Ectodermal cell (in vitro differentiated cells): Measurements from ENCODE around the gene ZC3H11A.

Experiments
- H3K27ac ChIP-seq: 2 replicates; pipeline ENCODE4 v1.7.0; 2013; ENCODE audit warnings: mild to moderate bottlenecking, low read depth, low read length; ENCODE audit not compliant: insufficient read depth, poor library complexity, severe bottlenecking
- H3K27me3 ChIP-seq: 2 replicates; pipeline ENCODE4 v1.7.0; 2013; ENCODE audit warnings: mild to moderate bottlenecking, low read length; ENCODE audit not compliant: insufficient read depth, control insufficient read depth, poor library complexity, severe bottlenecking
- H3K36me3 ChIP-seq: one replicate; pipeline ENCODE4 v1.7.0; 2013; ENCODE audit warnings: low read length; ENCODE audit not compliant: control insufficient read depth, insufficient read depth
- H3K4me1 ChIP-seq: one replicate; pipeline ENCODE4 v1.7.0; 2013; ENCODE audit warnings: low read length; ENCODE audit not compliant: control insufficient read depth, insufficient read depth
- H3K4me3 ChIP-seq: 2 replicates; pipeline ENCODE4 v1.7.0; 2013; ENCODE audit warnings: low read depth, low read length, control low read depth; ENCODE audit not compliant: insufficient read depth
- H3K9me3 ChIP-seq: 2 replicates; pipeline ENCODE4 v1.7.0; 2013; ENCODE audit warnings: mild to moderate bottlenecking, low read length, moderate library complexity; ENCODE audit not compliant: control insufficient read depth
- WGBS, 2 experiments: methylation state at CpG; one replicate each; pipeline ENCODE4 v1.1.7; 2013; ENCODE audit warnings: missing lambda C conversion rate in 2 of 2; 5-methylcytosine and 5-hydroxymethylcytosine counted together

Gene ZC3H11A

GRCh38 chr1:203799157-203799556 lies 3.7 kb downstream of the ZC3H11A start:
- H3K9me3 ChIP-seq = no peaks in the 10 kb centered on the region
- no peak overlapping the region for H3K27ac ChIP-seq
- WGBS, 2 experiments = 95 to 96% methylated on average over 4 of the region's 4 CpGs
- no peaks in the 10 kb centered on the region for H3K27me3 ChIP-seq
- H3K36me3 ChIP-seq = peaks cover 33% of the 10 kb centered on the region
- no peaks in the 10 kb centered on the region for H3K4me1 ChIP-seq
- no peak overlapping the region for H3K4me3 ChIP-seq

- no peak overlapping the region for H3K4me3 ChIP-seq
These were observed 4.5 kb downstream of the ZC3H11A start for GRCh38 chr1:203799971-203800370.

GRCh38 chr1:203805689-203806088 lies 10.3 kb downstream of the ZC3H11A start:
- Histone ChIP-seq H3K27me3 (no peaks in the 10 kb centered on the region), H3K4me3 (no peak overlapping the region), H3K4me1 (no peaks in the 10 kb centered on the region), H3K36me3 (peaks cover 25% of the 10 kb centered on the region), H3K9me3 (no peaks in the 10 kb centered on the region), H3K27ac (no peak overlapping the region)
- WGBS, 2 experiments = 92 to 96% methylated on average over 7 of the region's 7 CpGs

More at GRCh38 chr1:203799971-203800370, 4.5 kb downstream of the ZC3H11A start:
- Histone ChIP-seq H3K9me3 (no peaks in the 10 kb centered on the region), H3K27me3 (no peaks in the 10 kb centered on the region), H3K4me1 (no peaks in the 10 kb centered on the region), H3K27ac (no peak overlapping the region), H3K36me3 (peaks cover 33% of the 10 kb centered on the region)
- 79 to 90% methylated on average over 1 of the region's 1 CpG for whole genome bisulfite sequencing, 2 experiments

GRCh38 chr1:203807196-203807595 lies 11.8 kb downstream of the ZC3H11A start:
- H3K9me3 ChIP-seq = no peaks in the 10 kb centered on the region
- no peaks in the 10 kb centered on the region for H3K4me1 ChIP-seq
- no peak overlapping the region for H3K4me3 ChIP-seq
- H3K36me3 ChIP-seq = peaks cover 25% of the 10 kb centered on the region
- H3K27me3 ChIP-seq = no peaks in the 10 kb centered on the region
- H3K27ac ChIP-seq = no peak overlapping the region
- 95% methylated on average over 2 of the region's 2 CpGs for WGBS, 2 experiments

DNA sequence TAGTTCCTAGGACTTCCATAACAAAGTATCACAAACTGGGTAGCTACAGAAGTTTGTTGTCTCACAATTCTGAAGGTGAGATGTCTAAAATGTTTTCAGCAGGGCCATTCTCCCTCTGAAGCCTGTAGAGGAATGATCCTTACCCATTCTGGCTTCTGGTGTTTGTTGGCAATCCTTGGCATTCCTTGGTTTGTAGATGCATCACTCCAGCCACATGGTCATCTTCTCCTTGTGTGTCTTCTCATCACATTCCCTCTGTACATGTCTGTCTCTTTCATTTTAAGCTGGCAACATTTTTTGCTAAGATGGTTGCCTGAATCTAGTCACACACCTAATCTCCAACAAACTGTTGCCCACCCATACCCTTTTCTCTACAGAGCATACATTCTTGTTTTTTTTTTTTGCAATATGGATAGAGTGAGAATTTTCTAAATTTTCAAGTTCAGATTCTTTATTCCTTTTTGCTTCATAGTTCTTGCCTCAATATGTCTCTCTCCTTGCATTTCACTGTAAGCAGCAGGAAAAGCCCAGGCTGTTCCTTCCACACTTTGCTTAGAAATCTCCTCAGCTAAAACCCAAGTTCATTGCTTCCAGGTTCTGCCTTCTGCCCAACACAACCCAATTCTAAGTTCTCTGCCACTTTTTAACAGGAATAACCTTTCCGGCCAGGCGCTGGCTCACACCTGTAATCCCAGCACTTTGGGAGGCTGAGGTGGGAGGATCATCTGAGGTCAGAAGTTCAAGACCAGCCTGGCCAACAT lies 18.3 kb downstream of the ZC3H11A start:
- Histone ChIP-seq H3K36me3 (peaks cover 21% of the 10 kb centered on the region), H3K4me1 (no peaks in the 10 kb centered on the region), H3K4me3 (no peak overlapping the region), H3K27ac (no peak overlapping the region), H3K27me3 (no peaks in the 10 kb centered on the region), H3K9me3 (no peaks in the 10 kb centered on the region)
- 90 to 100% methylated on average over 2 of the region's 2 CpGs for WGBS, 2 experiments

GRCh38 chr1:203818399-203818798 lies 23.0 kb downstream of the ZC3H11A start:
- Histone ChIP-seq H3K27me3 (no peaks in the 10 kb centered on the region), H3K4me1 (no peaks in the 10 kb centered on the region), H3K9me3 (no peaks in the 10 kb centered on the region), H3K4me3 (no peak overlapping the region), H3K36me3 (peaks cover 32% of the 10 kb centered on the region), H3K27ac (no peak overlapping the region)
- WGBS, 2 experiments = 87 to 99% methylated on average over 5 to 6 of the region's 6 CpGs

DNA sequence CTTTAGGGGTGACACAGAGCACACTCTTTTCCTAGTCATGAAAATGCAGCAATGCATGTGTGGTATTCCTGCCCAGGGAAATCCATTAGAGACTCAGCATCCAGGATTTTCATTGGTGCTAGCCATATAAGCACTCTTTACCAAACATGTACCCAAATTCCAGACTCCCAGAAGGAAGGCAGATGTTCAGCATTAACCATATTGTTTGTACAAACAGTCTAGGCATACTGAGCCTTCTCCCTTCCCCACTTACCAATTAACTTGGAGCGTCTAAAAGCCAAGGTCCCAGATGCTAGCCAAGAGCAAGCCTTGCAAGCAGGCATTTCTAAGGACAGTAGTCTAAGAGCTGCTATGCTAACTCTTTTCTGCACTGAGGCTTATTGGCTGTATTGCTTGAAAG lies 27.9 kb downstream of the ZC3H11A start:
- no peaks in the 10 kb centered on the region for H3K27me3 ChIP-seq
- peaks cover 49% of the 10 kb centered on the region for H3K36me3 ChIP-seq
- H3K27ac ChIP-seq = no peak overlapping the region
- H3K4me3 ChIP-seq = no peak overlapping the region
- 96 to 97% methylated on average over 1 of the region's 1 CpG for WGBS, 2 experiments
- H3K9me3 ChIP-seq = no peaks in the 10 kb centered on the region
- no peaks in the 10 kb centered on the region for H3K4me1 ChIP-seq

GRCh38 chr1:203826175-203826574 lies 30.8 kb downstream of the ZC3H11A start:
- Histone ChIP-seq H3K27me3 (no peaks in the 10 kb centered on the region), H3K4me1 (no peaks in the 10 kb centered on the region), H3K9me3 (no peaks in the 10 kb centered on the region), H3K36me3 (peaks cover 48% of the 10 kb centered on the region), H3K4me3 (no peak overlapping the region), H3K27ac (no peak overlapping the region)
- WGBS, 2 experiments = 90% methylated on average over 1 to 2 of the region's 2 CpGs

DNA sequence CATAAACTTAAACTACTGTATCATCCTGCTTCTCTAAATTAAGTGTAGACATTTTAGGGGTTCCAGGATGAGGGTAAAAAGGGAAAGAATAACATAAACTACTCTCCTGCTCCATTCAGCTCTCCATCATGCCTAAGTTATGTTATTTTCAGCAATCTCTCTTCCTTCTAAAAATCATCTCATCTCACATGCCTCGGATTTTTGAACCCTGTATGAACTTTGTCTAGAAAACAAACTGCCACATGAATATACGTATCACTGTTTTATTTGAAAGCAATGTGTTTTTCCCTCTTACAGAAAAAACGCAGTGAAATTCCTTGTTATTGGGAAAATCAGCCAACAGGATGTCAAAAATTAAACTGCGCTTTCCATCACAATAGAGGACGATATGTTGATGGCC lies 32.6 kb downstream of the ZC3H11A start:
- H3K36me3 ChIP-seq = peaks cover 52% of the 10 kb centered on the region
- H3K4me3 ChIP-seq = no peak overlapping the region
- H3K9me3 ChIP-seq = no peaks in the 10 kb centered on the region
- no peaks in the 10 kb centered on the region for H3K4me1 ChIP-seq
- 97 to 98% methylated on average over 5 of the region's 5 CpGs for WGBS, 2 experiments
- no peaks in the 10 kb centered on the region for H3K27me3 ChIP-seq
- no peak overlapping the region for H3K27ac ChIP-seq

DNA sequence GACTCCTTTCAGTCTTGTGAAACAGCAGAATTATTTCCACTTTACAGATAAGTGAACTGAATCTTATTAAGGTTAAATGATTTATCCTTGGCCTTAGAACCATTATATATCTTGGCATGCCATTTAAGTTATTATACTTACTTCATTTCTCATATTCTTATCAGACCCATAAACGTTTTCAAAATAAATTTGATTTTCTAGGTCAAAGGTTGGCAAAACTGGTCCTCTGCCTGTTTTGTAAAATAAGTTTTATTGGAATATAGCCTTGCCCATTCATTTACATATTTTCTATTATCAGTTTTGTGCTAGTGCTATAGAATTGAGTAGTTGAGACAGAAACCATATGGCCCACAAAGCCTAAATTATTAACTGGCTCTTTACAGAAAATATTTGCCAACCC lies 33.1 kb downstream of the ZC3H11A start:
- no peak overlapping the region for H3K27ac ChIP-seq
- no peaks in the 10 kb centered on the region for H3K27me3 ChIP-seq
- WGBS, 2 experiments = 88% methylated on average over 1 of the region's 1 CpG; no CpG with 5 or more reads in 1 of the 2 experiments
- no peaks in the 10 kb centered on the region for H3K4me1 ChIP-seq
- no peak overlapping the region for H3K4me3 ChIP-seq
- H3K36me3 ChIP-seq = peaks cover 52% of the 10 kb centered on the region
- no peaks in the 10 kb centered on the region for H3K9me3 ChIP-seq
